ENCODE measurements around the gene METAP2.

The METAP2 gene

GRCh38 chr12:95499772-95500171 is 25.8 kb downstream of the METAP2 start:
- H3K4me3 ChIP-seq (replicated peaks in 1 of 2; ENCODE audit: low read depth in 2 of 2, low read length in 2 of 2): no peak overlapping the region
- TF ChIP-seq, protein P1, sequence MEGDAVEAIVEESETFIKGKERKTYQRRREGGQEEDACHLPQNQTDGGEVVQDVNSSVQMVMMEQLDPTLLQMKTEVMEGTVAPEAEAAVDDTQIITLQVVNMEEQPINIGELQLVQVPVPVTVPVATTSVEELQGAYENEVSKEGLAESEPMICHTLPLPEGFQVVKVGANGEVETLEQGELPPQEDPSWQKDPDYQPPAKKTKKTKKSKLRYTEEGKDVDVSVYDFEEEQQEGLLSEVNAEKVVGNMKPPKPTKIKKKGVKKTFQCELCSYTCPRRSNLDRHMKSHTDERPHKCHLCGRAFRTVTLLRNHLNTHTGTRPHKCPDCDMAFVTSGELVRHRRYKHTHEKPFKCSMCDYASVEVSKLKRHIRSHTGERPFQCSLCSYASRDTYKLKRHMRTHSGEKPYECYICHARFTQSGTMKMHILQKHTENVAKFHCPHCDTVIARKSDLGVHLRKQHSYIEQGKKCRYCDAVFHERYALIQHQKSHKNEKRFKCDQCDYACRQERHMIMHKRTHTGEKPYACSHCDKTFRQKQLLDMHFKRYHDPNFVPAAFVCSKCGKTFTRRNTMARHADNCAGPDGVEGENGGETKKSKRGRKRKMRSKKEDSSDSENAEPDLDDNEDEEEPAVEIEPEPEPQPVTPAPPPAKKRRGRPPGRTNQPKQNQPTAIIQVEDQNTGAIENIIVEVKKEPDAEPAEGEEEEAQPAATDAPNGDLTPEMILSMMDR (IDR thresholded peaks at IDR 0.05; ENCODE audit: low read depth, low read length): no peak
- DNase-seq (ENCODE audit: low read depth in 2 of 2): no peak

DNA sequence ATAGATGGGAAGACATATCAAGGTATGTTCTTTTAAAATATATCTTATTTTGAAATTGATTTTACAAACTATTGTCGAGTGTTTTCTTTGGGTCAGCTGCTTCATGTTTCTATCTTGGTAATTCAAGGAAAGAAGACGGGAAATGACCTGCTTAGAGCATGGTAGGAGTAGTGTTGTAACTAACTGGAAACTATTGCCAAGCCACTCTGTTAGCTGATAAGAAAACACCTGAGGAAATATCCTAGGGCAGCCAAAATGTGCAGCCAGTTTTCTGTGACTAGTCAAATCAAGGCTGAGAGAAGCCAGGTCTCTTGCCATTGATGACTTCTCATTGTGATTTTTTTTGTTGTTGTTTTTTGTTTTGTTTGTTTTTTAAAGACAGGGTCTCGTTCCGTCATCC is 30.2 kb downstream of the METAP2 start:
- TF ChIP-seq, protein P1 (IDR thresholded peaks at IDR 0.05; ENCODE audit: low read depth, low read length): no peak
- DNase-seq (ENCODE audit: low read depth in 2 of 2): no peak
- no peak overlapping the region for H3K4me3 ChIP-seq (replicated peaks in 1 of 2; ENCODE audit: low read depth in 2 of 2, low read length in 2 of 2)

- TF ChIP-seq, protein P1 (IDR thresholded peaks at IDR 0.05; ENCODE audit: low read depth, low read length): no peak
- DNase-seq (ENCODE audit: low read depth in 2 of 2): no peak
- no peak overlapping the region for H3K4me3 ChIP-seq (replicated peaks in 1 of 2; ENCODE audit: low read depth in 2 of 2, low read length in 2 of 2)
Measured at GRCh38 chr12:95505039-95505438, 31.1 kb downstream of the METAP2 start.

DNA sequence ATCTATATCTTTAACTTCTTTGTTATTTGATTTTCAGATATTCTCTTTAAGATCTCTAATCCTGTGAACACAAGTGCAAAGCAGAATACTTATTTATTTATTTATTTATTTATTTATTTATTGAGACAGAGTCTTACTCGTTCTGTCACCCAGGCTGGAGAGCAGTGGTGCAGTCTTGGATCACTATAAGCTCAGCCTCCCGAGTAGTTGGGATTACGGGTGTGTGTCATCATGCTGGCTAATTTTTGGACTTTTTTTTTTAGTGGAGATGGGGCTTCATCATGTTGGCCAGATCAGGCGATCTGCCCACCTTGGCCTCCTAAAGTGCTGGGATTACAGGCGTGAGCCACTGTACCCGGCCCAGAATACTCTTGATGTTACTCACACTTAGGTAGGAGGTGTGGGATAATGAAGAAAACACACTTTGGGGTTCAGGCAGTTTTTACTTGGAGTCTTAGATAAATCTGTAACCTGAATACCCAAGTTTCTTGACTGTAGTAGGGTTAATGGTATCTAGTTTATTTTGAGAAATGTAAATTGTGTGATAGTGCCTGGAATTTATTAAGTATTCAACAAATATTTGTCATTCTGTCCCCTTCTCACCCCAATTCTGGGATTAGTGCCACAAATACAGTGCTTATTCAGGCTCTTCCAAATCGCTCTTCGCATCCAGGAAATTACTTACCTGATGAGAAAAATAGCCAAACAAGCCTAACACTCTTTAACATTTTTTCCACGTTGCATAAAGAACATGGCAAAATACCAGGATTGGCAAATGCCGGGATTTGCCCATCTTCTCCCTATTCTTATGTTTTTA is 33.0 kb downstream of the METAP2 start:
- DNase-seq (ENCODE audit: low read depth in 2 of 2): no peak
- H3K4me3 ChIP-seq (replicated peaks in 1 of 2; ENCODE audit: low read depth in 2 of 2, low read length in 2 of 2): no peak overlapping the region
- TF ChIP-seq, protein P1 (IDR thresholded peaks at IDR 0.05; ENCODE audit: low read depth, low read length): no peak

- TF ChIP-seq, protein P1 (IDR thresholded peaks at IDR 0.05; ENCODE audit: low read depth, low read length): no peak
- no peak for DNase-seq (ENCODE audit: low read depth in 2 of 2)
- no peak overlapping the region for H3K4me3 ChIP-seq (replicated peaks in 1 of 2; ENCODE audit: low read depth in 2 of 2, low read length in 2 of 2)
Measured at GRCh38 chr12:95509300-95509699, 35.3 kb downstream of the METAP2 start.

DNA sequence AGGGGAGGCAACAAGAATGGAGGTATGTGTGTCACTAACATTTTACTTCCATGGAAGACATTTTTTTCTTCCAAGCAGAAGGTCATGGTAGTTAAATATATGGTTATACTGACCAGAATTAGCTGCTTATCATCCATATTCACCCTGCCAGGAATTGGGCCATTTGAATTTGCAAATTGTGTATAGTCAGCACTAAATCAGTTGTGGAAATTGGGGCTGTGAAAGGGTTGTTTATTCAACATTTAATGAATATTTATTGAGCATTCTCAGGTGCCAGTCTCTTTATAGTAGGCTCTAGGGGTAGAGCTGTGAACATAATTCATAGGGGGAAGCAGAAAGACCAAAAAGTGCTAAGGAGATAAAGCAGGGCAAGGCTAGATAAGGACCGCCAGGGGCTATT is 38.0 kb downstream of the METAP2 start:
- no peak overlapping the region for H3K4me3 ChIP-seq (replicated peaks in 1 of 2; ENCODE audit: low read depth in 2 of 2, low read length in 2 of 2)
- TF ChIP-seq, protein P1 (IDR thresholded peaks at IDR 0.05; ENCODE audit: low read depth, low read length): no peak
- no peak for DNase-seq (ENCODE audit: low read depth in 2 of 2)
